Activated naive CD4-positive, alpha-beta T cell (primary cell): ENCODE results near the gene ANO6.

Experiments
- DNase-seq, 4 experiments: peaks; one replicate each; lab custom pipeline; 2025; lab: John Stamatoyannopoulos, UW

Gene ANO6

DNA sequence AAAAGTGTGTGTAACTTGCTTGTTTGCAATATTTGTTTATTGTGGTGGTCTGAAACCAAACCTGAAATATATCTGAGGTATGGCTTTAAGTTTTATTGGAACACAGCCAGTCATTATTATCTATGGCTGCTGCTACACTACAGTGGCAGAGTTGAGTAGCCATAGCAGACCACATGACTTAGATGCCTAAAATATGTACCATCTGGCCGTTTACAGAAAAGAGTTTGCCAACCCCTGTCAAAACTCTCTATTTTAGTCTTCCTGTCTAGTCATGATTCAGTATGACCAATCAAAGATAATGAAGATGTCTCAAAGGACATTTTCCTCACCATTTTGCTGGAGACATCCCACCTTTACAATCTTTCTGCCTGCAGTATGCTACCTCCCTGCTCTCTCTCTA, 242.3 kb downstream of the ANO6 start:
- no peak for DNase-seq

DNA sequence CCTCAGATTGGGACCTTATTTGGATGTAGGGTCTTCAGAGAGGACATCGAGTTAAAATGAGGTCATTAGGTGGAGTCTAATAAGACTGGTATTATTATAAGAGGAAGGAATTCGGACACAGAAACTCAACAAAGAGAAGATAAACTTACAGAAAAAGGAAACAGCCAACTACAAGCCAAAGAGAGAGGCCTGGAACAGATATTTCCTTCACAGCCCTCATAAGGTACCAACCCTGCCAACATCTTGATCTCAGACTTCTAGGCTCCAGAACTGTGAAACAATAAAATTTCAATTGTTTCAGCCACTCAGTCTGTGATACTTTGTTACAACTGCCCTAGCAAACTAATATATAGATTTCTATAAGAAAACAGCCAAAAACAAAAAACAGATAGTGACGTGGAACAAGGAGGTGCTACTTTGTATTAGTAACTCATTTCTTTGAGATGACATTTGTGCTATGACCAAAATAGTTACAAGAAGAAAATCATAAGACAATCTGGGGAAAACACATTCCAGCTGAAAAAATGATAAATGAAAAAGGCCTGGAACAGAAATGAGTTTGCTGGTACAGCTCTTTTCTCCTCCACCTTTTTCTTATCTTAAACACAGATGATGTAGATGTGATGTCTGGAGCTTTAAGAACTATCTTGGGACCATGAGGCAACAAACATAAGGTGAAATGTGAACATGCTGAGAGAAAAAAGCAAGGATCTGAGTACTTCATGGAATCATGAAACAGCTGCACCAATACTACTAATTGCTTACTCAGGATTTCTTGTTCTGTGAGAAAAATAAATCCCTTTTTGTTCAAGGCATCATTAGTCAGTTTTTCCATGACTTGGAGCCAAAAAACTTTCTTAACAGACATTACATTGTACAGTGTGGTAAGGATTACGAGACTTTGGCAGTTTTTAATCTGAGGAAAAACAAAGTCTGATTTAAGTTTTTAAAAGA, 243.2 kb downstream of the ANO6 start:
- no peak for DNase-seq

DNA sequence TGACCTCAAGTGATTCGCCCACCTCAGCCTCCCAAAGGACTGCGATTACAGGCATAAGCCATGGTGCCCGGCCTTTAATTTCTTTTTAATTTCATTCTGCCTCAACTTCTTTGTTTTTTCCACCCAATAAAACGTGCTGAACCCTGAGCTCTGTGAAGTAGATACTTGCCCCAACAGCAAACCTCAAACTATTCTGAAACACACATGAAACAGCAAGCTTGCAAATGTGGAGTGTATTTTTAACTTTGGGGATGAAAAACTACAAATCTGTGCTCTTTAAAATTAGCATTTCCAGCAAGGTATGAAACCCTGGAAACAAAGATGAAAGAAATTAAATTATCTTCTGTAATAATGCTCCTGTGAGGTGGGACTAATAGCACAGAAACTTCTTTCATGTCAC, 246.6 kb downstream of the ANO6 start:
- no peak for DNase-seq

DNA sequence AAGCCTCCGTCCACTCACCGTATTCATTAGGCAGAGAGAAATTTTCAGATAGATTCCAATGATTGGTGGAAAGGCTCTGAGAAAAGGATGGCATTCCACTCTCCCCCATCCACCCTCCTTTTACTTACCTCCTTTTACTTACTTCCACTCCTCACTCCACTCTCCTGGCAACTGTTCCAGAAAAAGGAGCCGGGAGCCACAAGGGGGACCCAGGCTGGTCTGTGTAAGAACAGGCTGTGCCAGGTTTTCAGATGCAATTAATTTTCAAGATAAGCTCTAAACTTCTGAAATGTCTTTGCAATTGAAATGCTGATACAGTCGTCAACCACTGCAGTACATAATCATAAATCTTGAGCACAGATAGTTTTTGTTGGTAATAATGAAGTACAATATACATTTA, 248.8 kb downstream of the ANO6 start:
- DNase-seq: no peak

DNA sequence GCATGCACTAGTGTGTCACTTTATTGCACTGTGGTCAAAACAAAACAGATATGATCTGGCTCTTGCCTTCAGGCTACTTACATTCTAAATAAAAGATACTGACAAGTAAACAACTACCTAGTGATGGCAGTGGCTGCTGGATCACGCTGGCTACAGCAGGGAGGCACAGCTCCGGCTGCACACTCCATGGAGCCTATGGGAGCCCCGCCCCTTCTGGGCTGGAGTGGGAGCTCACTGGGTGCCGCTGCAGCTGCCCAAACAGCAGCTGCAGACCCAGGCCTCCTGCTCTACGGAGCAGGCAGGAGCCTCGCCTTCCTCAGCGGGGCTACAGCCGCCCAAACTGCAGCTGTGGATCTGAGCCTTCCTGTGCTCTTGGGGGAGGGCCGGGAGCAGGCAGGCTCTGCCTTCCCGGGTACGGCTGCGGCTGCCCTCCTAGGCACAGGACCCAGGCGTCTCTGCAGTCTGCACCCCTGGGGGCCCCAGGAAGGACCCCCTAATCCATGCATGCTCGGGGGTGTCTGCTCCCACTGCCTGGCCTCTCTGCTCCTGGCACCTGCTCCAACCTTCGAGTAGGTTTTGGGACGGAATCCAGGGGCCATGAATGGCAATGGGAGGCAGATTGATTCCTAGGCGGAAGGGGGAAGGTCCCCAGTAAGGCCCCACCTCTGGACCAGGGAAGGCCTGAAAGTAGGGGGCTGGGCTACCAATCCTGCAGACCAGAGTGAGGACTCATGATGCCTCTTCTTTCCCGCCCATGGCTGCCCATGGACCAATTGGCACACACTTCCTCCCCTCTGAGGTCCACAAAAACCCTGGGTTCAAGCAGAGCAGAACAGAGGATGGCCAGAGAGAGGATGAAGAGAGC, 253.1 kb downstream of the ANO6 start:
- DNase-seq: no peak

DNA sequence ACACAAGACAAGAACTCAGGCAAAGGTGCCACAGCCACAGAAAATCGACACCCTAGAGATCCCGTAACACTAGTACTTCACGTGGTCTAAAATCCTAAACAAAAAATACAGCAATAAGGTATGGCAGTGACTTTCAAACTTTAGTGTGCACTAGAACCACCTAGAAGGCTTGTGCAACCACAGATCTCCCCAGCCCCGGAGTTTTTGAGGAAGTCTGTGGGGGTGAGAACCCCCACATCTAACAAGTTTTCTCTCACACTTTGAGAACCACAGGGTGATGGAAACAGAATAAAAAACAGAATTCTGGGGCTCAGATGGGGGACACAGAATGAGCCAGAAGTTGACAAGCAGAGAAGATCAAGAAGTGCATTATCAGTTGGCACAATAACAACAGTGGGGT, 254.0 kb downstream of the ANO6 start:
- DNase-seq: no peak

DNA sequence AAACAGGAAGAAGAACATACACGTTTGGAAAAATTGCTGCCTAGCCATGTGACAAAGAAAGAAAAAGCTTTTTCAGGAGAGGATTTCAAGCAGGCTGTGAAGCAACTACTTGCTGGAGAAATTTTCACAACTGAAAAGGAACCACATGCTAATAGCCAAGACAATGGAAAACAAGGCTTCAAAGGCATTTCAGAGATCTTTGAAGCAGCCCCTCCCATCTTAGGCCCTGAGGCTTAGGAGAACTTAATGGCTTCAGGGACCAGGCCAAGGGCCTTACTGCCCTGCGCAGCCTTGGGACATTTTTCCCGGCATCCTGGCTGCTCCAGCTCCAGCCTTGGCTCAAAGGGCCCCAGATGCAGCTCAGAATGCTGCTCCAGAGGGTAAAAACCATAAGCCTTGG, 257.7 kb downstream of the ANO6 start:
- no peak for DNase-seq

GRCh38 chr12:45475594-45475993, 259.7 kb downstream of the ANO6 start:
- no peak for DNase-seq

- DNase-seq: no peak
Measured at GRCh38 chr12:45477526-45477925, 261.6 kb downstream of the ANO6 start.

DNA sequence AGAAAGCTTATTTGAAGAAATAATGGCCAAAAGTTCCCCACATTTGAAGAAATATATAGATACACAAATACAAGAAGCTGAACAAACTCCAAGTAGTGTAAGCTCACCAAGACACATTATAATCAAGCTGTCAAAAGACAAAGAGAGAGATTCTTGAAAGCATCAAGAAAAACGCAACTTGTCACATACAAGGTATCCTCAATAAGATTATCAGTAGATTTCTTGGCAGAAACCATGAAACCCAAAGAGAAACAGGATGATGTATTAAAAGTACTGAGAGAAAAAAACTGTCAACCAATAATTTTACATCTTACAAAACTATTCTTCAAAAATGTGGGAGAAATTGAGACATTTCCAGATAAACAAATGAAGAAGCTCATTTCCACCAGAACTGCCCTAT, 263.0 kb downstream of the ANO6 start:
- no peak for DNase-seq

DNA sequence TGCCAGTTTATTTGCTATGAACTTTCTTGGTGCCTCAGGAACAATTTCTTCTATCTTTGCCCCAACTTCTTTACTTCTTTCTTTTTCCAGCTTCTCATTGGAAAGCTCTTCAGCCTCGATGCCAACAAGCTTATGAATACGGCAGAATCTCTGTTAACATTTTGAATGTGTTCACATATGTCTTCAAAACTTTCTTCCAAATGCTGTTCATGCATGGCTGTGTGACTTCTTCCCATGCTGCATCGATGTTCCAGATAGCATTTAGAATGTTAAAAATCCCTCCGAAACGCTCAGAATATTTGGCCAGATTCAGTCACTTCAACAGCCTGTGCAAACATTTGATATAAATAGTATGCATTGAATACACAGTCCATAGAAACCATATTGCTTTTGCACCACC, 265.9 kb downstream of the ANO6 start:
- DNase-seq: no peak

DNA sequence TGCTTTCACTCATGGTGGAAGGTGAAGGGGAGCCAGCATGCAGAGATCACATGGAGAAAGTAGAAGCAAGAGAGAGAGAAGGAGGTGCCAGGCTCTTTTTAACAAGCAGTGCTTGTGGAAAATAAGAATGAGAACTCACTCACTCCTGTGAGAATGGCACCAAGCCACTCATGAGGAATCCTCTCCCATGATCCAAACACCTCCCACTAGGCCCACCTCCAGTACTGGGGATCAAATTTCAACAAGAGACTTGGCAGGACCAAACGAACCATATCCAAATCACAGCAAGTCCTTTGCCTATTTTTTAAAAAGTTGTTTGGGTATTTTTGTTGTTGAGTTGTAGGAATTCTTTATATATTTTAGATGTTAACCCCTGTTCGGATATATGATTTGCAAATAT, 267.7 kb downstream of the ANO6 start:
- no peak for DNase-seq
